SU-DHL-6 (cell line): ENCODE results near the gene SPATA20.

Experiments
- H2AFZ ChIP-seq: fragments of 200-600 bp; sonication (generic); 2 replicates; pipeline ENCODE4 v1.6.1; 2014; ENCODE audit warnings: low read depth, mild to moderate bottlenecking, moderate library complexity, mixed read lengths, antibody characterized with exemption, low read length; ENCODE audit not compliant: severe bottlenecking
- H3F3A ChIP-seq: fragments of 200-600 bp; shearing (Covaris generic); 2 replicates; pipeline ENCODE4 v1.6.0; 2016; ENCODE audit warnings: antibody characterized with exemption, mild to moderate bottlenecking; ENCODE audit not compliant: insufficient read depth
- H3K27ac ChIP-seq: fragments of 200-600 bp; sonication (generic); 2 replicates; pipeline ENCODE4 v1.5.1; 2016; ENCODE audit warnings: low read depth, mild to moderate bottlenecking, low read length, moderate library complexity, mixed read lengths
- H3K27me3 ChIP-seq: fragments of 200-600 bp; sonication (generic), shearing (Covaris generic); 2 replicates; pipeline ENCODE4 v1.6.0; 2014; ENCODE audit warnings: mild to moderate bottlenecking, low read length
- H3K36me3 ChIP-seq: fragments of 200-600 bp; sonication (generic); 2 replicates; pipeline ENCODE4 v1.6.1; 2014; ENCODE audit warnings: mild to moderate bottlenecking, low read length, mixed read lengths
- H3K4me2 ChIP-seq: fragments of 300-600, 200-600 bp; shearing (Covaris generic), sonication (generic); 2 replicates; pipeline ENCODE4 v1.6.0; 2014; ENCODE audit warnings: low read length, low read depth, mild to moderate bottlenecking; ENCODE audit not compliant: poor library complexity, severe bottlenecking
- H3K4me3 ChIP-seq: fragments of 200-600 bp; sonication (generic); 2 replicates; pipeline ENCODE4 v1.5.1; 2014; ENCODE audit warnings: antibody characterized with exemption, low read length, mild to moderate bottlenecking, mixed read lengths; ENCODE audit not compliant: insufficient read depth, poor library complexity, severe bottlenecking
- H3K79me2 ChIP-seq: fragments of 200-600 bp; sonication (generic); 2 replicates; pipeline ENCODE4 v1.6.1; 2014; ENCODE audit warnings: mild to moderate bottlenecking, low read length, moderate library complexity; ENCODE audit not compliant: insufficient read depth
- H3K9ac ChIP-seq: fragments of 200-600 bp; sonication (generic); 2 replicates; pipeline ENCODE4 v1.7.0; 2014; ENCODE audit warnings: mild to moderate bottlenecking, low read length
- H3K9me2 ChIP-seq: fragments of 200-600 bp; sonication (generic); replicated peaks from 2 replicates; pipeline ENCODE4 v1.6.1; 2014; ENCODE audit warnings: low read length; ENCODE audit not compliant: insufficient read depth
- H3K9me3 ChIP-seq: fragments of 200-600 bp; sonication (generic); 2 replicates; pipeline ENCODE4 v1.6.1; 2014; ENCODE audit warnings: low read length, mixed read lengths; ENCODE audit not compliant: insufficient read depth
- H4K20me1 ChIP-seq: fragments of 200-600 bp; sonication (generic); 2 replicates; pipeline ENCODE4 v1.6.1; 2014; ENCODE audit warnings: low read depth, mild to moderate bottlenecking, antibody characterized with exemption, low read length, moderate library complexity, mixed read lengths
- EZH2phosphoT487 ChIP-seq: fragments of 200-600 bp; sonication (generic), shearing (Covaris generic); conservative IDR thresholded peaks from 2 replicates; pipeline ENCODE4 v1.6.1; 2018; ENCODE audit warnings: mild to moderate bottlenecking, antibody characterized with exemption, low read length, moderate library complexity, mixed read lengths
- TF ChIP-seq, protein P1 (sequence below): fragments of 200-600 bp; sonication (generic); IDR thresholded peaks from one replicate; pipeline ENCODE4 v1.5.1; 2017; ENCODE audit warnings: antibody characterized with exemption, mild to moderate bottlenecking, low read length, moderate library complexity; ENCODE audit not compliant: insufficient read depth, poor library complexity, severe bottlenecking

SPATA20 gene

DNA sequence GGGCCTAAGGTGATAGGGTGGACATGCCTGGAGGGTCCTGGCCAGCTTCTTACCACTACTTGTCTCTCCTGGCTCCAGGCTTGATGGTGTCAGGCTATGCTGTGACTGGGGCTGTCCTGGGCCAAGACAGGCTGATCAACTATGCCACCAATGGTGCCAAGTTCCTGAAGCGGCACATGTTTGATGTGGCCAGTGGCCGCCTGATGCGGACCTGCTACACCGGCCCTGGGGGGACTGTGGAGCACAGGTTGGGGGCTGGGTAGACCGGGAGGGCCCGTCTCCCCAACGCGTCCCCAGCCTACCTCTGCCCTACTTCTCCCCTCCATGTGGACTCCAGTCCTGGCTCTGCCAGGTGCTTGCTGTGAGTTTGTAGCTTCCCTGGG, 4.5 kb downstream of the SPATA20 start:
- Histone ChIP-seq H3K27me3 (no peaks in the 10 kb centered on the region), H3K9me3 (no peaks in the 10 kb centered on the region), H3K79me2 (no peaks in the 10 kb centered on the region), H3K4me3 (no peak overlapping the region), H3K4me2 (no peak overlapping the region), H3F3A (no peaks in the 10 kb centered on the region), H3K9ac (no peak overlapping the region), H3K9me2 (no peaks in the 10 kb centered on the region), H2AFZ (no peak overlapping the region), H3K36me3 (no peaks in the 10 kb centered on the region), H4K20me1 (no peaks in the 10 kb centered on the region), H3K27ac (no peak overlapping the region)
- TF ChIP-seq, protein P1, sequence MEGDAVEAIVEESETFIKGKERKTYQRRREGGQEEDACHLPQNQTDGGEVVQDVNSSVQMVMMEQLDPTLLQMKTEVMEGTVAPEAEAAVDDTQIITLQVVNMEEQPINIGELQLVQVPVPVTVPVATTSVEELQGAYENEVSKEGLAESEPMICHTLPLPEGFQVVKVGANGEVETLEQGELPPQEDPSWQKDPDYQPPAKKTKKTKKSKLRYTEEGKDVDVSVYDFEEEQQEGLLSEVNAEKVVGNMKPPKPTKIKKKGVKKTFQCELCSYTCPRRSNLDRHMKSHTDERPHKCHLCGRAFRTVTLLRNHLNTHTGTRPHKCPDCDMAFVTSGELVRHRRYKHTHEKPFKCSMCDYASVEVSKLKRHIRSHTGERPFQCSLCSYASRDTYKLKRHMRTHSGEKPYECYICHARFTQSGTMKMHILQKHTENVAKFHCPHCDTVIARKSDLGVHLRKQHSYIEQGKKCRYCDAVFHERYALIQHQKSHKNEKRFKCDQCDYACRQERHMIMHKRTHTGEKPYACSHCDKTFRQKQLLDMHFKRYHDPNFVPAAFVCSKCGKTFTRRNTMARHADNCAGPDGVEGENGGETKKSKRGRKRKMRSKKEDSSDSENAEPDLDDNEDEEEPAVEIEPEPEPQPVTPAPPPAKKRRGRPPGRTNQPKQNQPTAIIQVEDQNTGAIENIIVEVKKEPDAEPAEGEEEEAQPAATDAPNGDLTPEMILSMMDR: no peak
- TF ChIP-seq EZH2phosphoT487: no peak

DNA sequence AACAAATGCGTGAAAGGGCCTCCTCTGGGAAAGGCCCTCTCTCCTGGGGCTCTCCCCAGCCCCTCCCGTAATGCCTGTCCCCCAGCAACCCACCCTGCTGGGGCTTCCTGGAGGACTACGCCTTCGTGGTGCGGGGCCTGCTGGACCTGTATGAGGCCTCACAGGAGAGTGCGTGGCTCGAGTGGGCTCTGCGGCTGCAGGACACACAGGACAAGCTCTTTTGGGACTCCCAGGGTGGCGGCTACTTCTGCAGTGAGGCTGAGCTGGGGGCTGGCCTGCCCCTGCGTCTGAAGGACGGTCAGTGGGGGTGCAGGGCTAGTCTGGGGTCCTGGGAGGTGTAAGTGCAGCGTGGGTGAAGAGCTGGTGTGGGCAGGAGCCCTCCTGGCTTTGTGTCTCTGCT, 4.9 kb downstream of the SPATA20 start:
- no peaks in the 10 kb centered on the region for H3F3A ChIP-seq
- H3K4me3 ChIP-seq: no peak overlapping the region
- H3K9me3 ChIP-seq: no peaks in the 10 kb centered on the region
- no peaks in the 10 kb centered on the region for H3K9me2 ChIP-seq
- H3K27me3 ChIP-seq: no peaks in the 10 kb centered on the region
- no peak overlapping the region for H3K27ac ChIP-seq
- no peak for TF ChIP-seq EZH2phosphoT487
- TF ChIP-seq, protein P1: no peak
- no peak overlapping the region for H3K9ac ChIP-seq
- H4K20me1 ChIP-seq: no peaks in the 10 kb centered on the region
- H2AFZ ChIP-seq: no peak overlapping the region
- H3K36me3 ChIP-seq: no peaks in the 10 kb centered on the region
- no peak overlapping the region for H3K4me2 ChIP-seq
- no peaks in the 10 kb centered on the region for H3K79me2 ChIP-seq

DNA sequence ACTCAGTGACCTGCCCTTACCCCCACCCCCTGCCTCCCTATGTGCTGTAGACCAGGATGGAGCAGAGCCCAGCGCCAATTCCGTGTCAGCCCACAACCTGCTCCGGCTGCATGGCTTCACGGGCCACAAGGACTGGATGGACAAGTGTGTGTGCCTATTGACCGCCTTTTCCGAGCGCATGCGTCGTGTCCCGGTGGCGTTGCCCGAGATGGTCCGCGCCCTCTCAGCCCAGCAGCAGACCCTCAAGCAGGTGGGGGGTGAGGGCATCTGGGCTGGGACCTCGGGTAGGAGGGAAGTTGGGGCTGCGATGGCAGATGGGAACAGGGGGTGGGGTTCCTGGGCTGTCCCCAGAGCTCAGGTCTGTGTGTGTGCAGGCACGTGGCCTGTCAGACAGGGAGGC, 7.2 kb downstream of the SPATA20 start:
- no peaks in the 10 kb centered on the region for H3K79me2 ChIP-seq
- no peak overlapping the region for H3K4me3 ChIP-seq
- no peaks in the 10 kb centered on the region for H3K36me3 ChIP-seq
- H3K9me2 ChIP-seq: no peaks in the 10 kb centered on the region
- no peak overlapping the region for H2AFZ ChIP-seq
- H3K9me3 ChIP-seq: no peaks in the 10 kb centered on the region
- no peak for TF ChIP-seq EZH2phosphoT487
- H3K27ac ChIP-seq: no peak overlapping the region
- H3K9ac ChIP-seq: no peak overlapping the region
- H3K27me3 ChIP-seq: no peaks in the 10 kb centered on the region
- no peaks in the 10 kb centered on the region for H3F3A ChIP-seq
- H4K20me1 ChIP-seq: no peaks in the 10 kb centered on the region
- H3K4me2 ChIP-seq: no peak overlapping the region

DNA sequence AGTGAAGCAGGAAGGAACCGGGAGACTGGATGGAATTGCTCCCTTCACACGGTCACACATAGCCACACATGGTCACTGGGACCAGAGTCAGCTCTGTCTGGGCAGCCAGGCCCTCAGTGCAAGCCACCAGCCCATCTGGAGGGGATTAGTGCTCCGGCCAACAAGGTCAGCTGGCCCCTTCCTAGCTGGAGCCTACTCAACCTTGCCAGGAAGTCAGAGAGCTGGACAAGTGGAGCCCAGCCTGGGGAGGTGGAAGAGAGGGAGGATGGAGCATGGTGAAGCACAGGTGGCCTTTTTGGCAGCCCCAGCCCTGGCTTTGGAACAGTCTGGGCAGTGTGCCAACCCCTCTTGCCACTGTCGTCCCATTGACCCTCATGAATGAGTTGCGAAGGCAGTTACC, 9.8 kb downstream of the SPATA20 start:
- H2AFZ ChIP-seq: no peak overlapping the region
- H4K20me1 ChIP-seq: no peaks in the 10 kb centered on the region
- no peak overlapping the region for H3K4me2 ChIP-seq
- H3K9me3 ChIP-seq: no peaks in the 10 kb centered on the region
- H3K79me2 ChIP-seq: no peaks in the 10 kb centered on the region
- no peak overlapping the region for H3K4me3 ChIP-seq
- H3K9me2 ChIP-seq: no peaks in the 10 kb centered on the region
- no peak overlapping the region for H3K27ac ChIP-seq
- H3F3A ChIP-seq: no peaks in the 10 kb centered on the region
- TF ChIP-seq, protein P1: no peak
- TF ChIP-seq EZH2phosphoT487: no peak
- H3K9ac ChIP-seq: no peak overlapping the region
- no peaks in the 10 kb centered on the region for H3K36me3 ChIP-seq
- H3K27me3 ChIP-seq: no peaks in the 10 kb centered on the region
